ENCODE data around the gene IRGC. TPM values are rescaled to one million over a fixed set of nuclear protein-coding genes. Genes with fewer than 3 reads are reported as not detected.

The IRGC gene
- total and polyA plus RNA-seq, 9 of the 15 experiments (the other 6 are each of a cell fraction or from before 2014, with no cell fraction given) = not detected

DNA sequence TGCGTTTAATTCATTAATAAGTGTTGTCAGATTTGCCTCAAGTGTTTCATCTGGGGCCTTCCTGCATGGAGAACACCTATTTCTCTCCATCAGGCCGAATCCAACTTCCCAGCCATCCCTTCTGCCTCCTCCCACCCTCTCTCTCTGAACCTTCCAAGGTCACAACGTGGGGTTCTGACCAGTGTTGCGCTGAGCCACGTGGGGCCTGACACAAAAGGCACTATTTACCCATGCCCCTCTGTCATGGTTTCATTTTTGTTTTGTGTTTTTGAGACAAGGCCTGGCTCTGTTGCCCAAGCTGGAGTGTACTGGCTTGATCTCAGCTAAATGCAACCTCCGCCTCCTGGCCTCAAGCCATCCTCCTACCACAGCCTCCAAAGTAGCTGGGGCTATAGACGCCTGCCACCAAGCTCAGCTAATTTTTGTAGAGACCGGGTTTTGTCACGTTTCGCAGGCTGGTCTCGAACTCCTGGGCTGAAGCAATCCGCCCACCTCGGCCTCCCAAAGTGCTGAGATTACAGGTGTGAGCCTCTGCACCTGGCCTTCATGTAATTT, 8.6 kb upstream of the IRGC start:
- Histone ChIP-seq H3K9me3 (replicated peaks; ENCODE audit: control insufficient read depth, insufficient read depth, low read depth, low read length) (no peaks in the 10 kb centered on the region), H3K4me1 (replicated peaks in 1 of 2; ENCODE audit: control insufficient read depth in 2 of 2, insufficient read depth in 2 of 2, low read length in 2 of 2) (peaks cover under 1 to 9% of the 10 kb centered on the region in 2 experiments; a peak in 3 of 5 replicates), H3K4me3 (no peak overlapping the region), H3K9me1 (ENCODE audit: control insufficient read depth, insufficient read depth, low read length) (no peaks in the 10 kb centered on the region), H3K27me3 (ENCODE audit: control insufficient read depth in 2 of 2, insufficient read depth in 2 of 2, low read length in 2 of 2) (peaks cover 3% of the 10 kb centered on the region in 2 experiments; a peak in 1 of 5 replicates), H3K27ac (ENCODE audit: extremely low read depth, low read depth, low read length) (no peak overlapping the region), H4K20me1 (replicated peaks; ENCODE audit: control insufficient read depth, insufficient read depth, low read length) (no peaks in the 10 kb centered on the region), H3K36me3 (ENCODE audit: control insufficient read depth, insufficient read depth, low read length) (no peaks in the 10 kb centered on the region), H3K4me2 (ENCODE audit: insufficient read depth, low read length) (no peak overlapping the region), H3K79me2 (ENCODE audit: control insufficient read depth, insufficient read depth, low read length) (no peaks in the 10 kb centered on the region), H3K9ac (ENCODE audit: insufficient read depth in 1 of 2, low read depth in 2 of 2, low read length in 2 of 2) (0 out of 4 replicates have a peak overlapping the region, but pooled peaks of 1 of the 2 experiments have one; percentile 20), H2AFZ (ENCODE audit: low read depth, low read length) (no peak overlapping the region)
- DNase-seq (ENCODE audit: extremely low read depth in 1 of 4, low spot score in 3 of 4) (no peak), FAIRE-seq (no peak), ATAC-seq (no peak)
- ChIA-PET CTCF (ENCODE audit: low intra/inter-chr PET ratio) (no interaction called here), POLR2A (interaction anchor here (0.6 kb wide), 2 partner anchors 25 to 151 kb away, joined by 4 read pairs; no protein-coding TSS in a partner anchor)
- no peak for TF ChIP-seq NFIC (IDR thresholded peaks at IDR 0.05)
- TF ChIP-seq HMG20B (CRISPR knock-in tag; IDR thresholded peaks at IDR 0.05) = no peak
- TF ChIP-seq, protein P1, sequence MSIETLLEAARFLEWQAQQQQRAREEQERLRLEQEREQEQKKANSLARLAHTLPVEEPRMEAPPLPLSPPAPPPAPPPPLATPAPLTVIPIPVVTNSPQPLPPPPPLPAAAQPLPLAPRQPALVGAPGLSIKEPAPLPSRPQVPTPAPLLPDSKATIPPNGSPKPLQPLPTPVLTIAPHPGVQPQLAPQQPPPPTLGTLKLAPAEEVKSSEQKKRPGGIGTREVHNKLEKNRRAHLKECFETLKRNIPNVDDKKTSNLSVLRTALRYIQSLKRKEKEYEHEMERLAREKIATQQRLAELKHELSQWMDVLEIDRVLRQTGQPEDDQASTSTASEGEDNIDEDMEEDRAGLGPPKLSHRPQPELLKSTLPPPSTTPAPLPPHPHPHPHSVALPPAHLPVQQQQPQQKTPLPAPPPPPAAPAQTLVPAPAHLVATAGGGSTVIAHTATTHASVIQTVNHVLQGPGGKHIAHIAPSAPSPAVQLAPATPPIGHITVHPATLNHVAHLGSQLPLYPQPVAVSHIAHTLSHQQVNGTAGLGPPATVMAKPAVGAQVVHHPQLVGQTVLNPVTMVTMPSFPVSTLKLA (conservative IDR thresholded peaks at IDR 0.05) = no peak
- no peak for TF ChIP-seq CBFA2T2 (conservative IDR thresholded peaks at IDR 0.05)
- TF ChIP-seq CAMTA2 (CRISPR knock-in tag; conservative IDR thresholded peaks at IDR 0.05) = no peak
- no peak for TF ChIP-seq ZC3H4 (CRISPR knock-in tag; IDR thresholded peaks at IDR 0.05; ENCODE audit: borderline replicate concordance)
- TF ChIP-seq, protein P2, sequence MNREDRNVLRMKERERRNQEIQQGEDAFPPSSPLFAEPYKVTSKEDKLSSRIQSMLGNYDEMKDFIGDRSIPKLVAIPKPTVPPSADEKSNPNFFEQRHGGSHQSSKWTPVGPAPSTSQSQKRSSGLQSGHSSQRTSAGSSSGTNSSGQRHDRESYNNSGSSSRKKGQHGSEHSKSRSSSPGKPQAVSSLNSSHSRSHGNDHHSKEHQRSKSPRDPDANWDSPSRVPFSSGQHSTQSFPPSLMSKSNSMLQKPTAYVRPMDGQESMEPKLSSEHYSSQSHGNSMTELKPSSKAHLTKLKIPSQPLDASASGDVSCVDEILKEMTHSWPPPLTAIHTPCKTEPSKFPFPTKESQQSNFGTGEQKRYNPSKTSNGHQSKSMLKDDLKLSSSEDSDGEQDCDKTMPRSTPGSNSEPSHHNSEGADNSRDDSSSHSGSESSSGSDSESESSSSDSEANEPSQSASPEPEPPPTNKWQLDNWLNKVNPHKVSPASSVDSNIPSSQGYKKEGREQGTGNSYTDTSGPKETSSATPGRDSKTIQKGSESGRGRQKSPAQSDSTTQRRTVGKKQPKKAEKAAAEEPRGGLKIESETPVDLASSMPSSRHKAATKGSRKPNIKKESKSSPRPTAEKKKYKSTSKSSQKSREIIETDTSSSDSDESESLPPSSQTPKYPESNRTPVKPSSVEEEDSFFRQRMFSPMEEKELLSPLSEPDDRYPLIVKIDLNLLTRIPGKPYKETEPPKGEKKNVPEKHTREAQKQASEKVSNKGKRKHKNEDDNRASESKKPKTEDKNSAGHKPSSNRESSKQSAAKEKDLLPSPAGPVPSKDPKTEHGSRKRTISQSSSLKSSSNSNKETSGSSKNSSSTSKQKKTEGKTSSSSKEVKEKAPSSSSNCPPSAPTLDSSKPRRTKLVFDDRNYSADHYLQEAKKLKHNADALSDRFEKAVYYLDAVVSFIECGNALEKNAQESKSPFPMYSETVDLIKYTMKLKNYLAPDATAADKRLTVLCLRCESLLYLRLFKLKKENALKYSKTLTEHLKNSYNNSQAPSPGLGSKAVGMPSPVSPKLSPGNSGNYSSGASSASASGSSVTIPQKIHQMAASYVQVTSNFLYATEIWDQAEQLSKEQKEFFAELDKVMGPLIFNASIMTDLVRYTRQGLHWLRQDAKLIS (CRISPR knock-in tag; IDR thresholded peaks at IDR 0.05) = no peak
- no peak for TF ChIP-seq POU5F1 (IDR thresholded peaks at IDR 0.05; ENCODE audit: borderline replicate concordance, low read depth, low read length, partially characterized antibody)
- no peak for TF ChIP-seq SOX6 (IDR thresholded peaks at IDR 0.05)
- no peak for TF ChIP-seq MEF2D (tag; conservative IDR thresholded peaks at IDR 0.05; ENCODE audit: low read depth)
- no peak for TF ChIP-seq ZFP30 (CRISPR knock-in tag; IDR thresholded peaks at IDR 0.05; ENCODE audit: borderline replicate concordance)
- intact Hi-C loops (cut with micrococcal nuclease) (no loop called here), in situ Hi-C loops (cut with MboI) (no loop called here)
- 48% methylated on average over 13 of the region's 13 CpGs for WGBS (ENCODE audit: insufficient coverage, low coverage, missing lambda C conversion rate)
- no TSS peak for BruUV-seq (replicated peaks)

All from K562 (cell line).